GM03348 (cell line): ENCODE measurements around the gene NGDN.
A peak's percentile ranks its signal among the peaks of the same experiment; 100 is the strongest.
"Not testable (repeated sequence)": the region's sequence is repeated elsewhere in the genome, so short reads cannot be mapped to it uniquely, and the experiment has no call there.

Experiments
- DNase-seq: peaks from one replicate; pipeline ENCODE4 v3.0.0; 2012; ENCODE audit warnings: low spot score

NGDN gene

GRCh38 chr14:23469127-23469905 is at the start of gene NGDN:
Gene NGDN, plus strand, starts transcription at chr14:23469703. Its CDS starts 13 bp downstream, at chr14:23469716.
- DNase-seq: peak; percentile 97

GRCh38 chr14:23421594-23421993 is 47.9 kb upstream of the NGDN start:
- no peak for DNase-seq

- no peak for DNase-seq
Measured at GRCh38 chr14:23423657-23424056, 45.8 kb upstream of the NGDN start.

GRCh38 chr14:23425169-23425568 is 44.3 kb upstream of the NGDN start:
- DNase-seq: no peak

GRCh38 chr14:23425798-23426197 is 43.7 kb upstream of the NGDN start:
- DNase-seq: not testable (repeated sequence)

- DNase-seq: no peak
Measured at GRCh38 chr14:23428686-23429495, 40.6 kb upstream of the NGDN start.

GRCh38 chr14:23430016-23430722 is 39.3 kb upstream of the NGDN start:
- no peak for DNase-seq

GRCh38 chr14:23430723-23431085 is 38.8 kb upstream of the NGDN start:
- no peak for DNase-seq

GRCh38 chr14:23431486-23431885 is 38.0 kb upstream of the NGDN start:
- no peak for DNase-seq

- DNase-seq: no peak
Measured at GRCh38 chr14:23432102-23432925, 37.2 kb upstream of the NGDN start.

- no peak for DNase-seq
Measured at GRCh38 chr14:23432946-23433345, 36.6 kb upstream of the NGDN start.

- no peak for DNase-seq
Measured at GRCh38 chr14:23433457-23433856, 36.0 kb upstream of the NGDN start.

- DNase-seq: no peak
Measured at GRCh38 chr14:23434488-23435222, 34.8 kb upstream of the NGDN start.

- no peak for DNase-seq
Measured at GRCh38 chr14:23435543-23436326, 33.8 kb upstream of the NGDN start, which contains the start of gene MYH7. Gene MYH7, minus strand, starts transcription at chr14:23435660. Its CDS starts 1,928 bp downstream, at chr14:23433732.

GRCh38 chr14:23436327-23437132 is 33.0 kb upstream of the NGDN start:
- no peak for DNase-seq

GRCh38 chr14:23437133-23438100 is 32.1 kb upstream of the NGDN start:
- DNase-seq: no peak

GRCh38 chr14:23438101-23438971 is 31.2 kb upstream of the NGDN start:
- DNase-seq: no peak
